Memory B cell (primary cell): ENCODE data around the gene CDC42BPB.

Experiments used
- ATAC-seq: fragments of 150-1000 bp; cut with Tn5 transposase; 2 replicates; pipeline ENCODE4 v1.10.0; 2021; ENCODE audit warnings: low read depth, mild to moderate bottlenecking, moderate library complexity
- DNase-seq, 2 donors: peaks; one replicate each; pipeline ENCODE4 v3.0.0; 2022; ENCODE audit warnings: low spot score in 2 of 2
- H3K27ac Mint-ChIP-seq: one replicate; pipeline ENCODE4 v1.8.0; 2022; ENCODE audit warnings: mild to moderate bottlenecking, moderate library complexity, mixed read lengths
- H3K27me3 Mint-ChIP-seq: one replicate; pipeline ENCODE4 v1.8.0; 2022; ENCODE audit warnings: mixed read lengths
- H3K36me3 Mint-ChIP-seq: one replicate; pipeline ENCODE4 v1.8.0; 2022; ENCODE audit warnings: mild to moderate bottlenecking, mixed read lengths
- H3K4me1 Mint-ChIP-seq: one replicate; pipeline ENCODE4 v1.8.0; 2022; ENCODE audit warnings: mixed read lengths
- H3K4me3 Mint-ChIP-seq: one replicate; pipeline ENCODE4 v1.8.0; 2022; ENCODE audit warnings: mild to moderate bottlenecking, moderate library complexity, mixed read lengths
- H3K9me3 Mint-ChIP-seq: one replicate; pipeline ENCODE4 v1.8.0; 2022; ENCODE audit warnings: mixed read lengths

The CDC42BPB gene

GRCh38 chr14:102939820-102940561 is 117.4 kb downstream of the CDC42BPB start:
- ATAC-seq (no peak), DNase-seq (no peak)
- Mint-ChIP-seq H3K27ac (no peak overlapping the region), H3K36me3 (peaks cover 17% of the 10 kb centered on the region), H3K27me3 (no peaks in the 10 kb centered on the region), H3K4me3 (no peak overlapping the region), H3K9me3 (no peaks in the 10 kb centered on the region), H3K4me1 (peaks cover 16% of the 10 kb centered on the region)

- H3K36me3 Mint-ChIP-seq: peaks cover 17% of the 10 kb centered on the region
- DNase-seq (no peak), ATAC-seq (no peak)
- H3K27me3 Mint-ChIP-seq: no peaks in the 10 kb centered on the region
- H3K4me3 Mint-ChIP-seq: no peak overlapping the region
- H3K9me3 Mint-ChIP-seq: no peaks in the 10 kb centered on the region
- H3K27ac Mint-ChIP-seq: no peak overlapping the region
- H3K4me1 Mint-ChIP-seq: peaks cover 17% of the 10 kb centered on the region
Observed at GRCh38 chr14:102939329-102939728, 118.0 kb downstream of the CDC42BPB start.

GRCh38 chr14:102938191-102938590 is 119.2 kb downstream of the CDC42BPB start:
- Mint-ChIP-seq H3K36me3 (peaks cover 10% of the 10 kb centered on the region), H3K27ac (no peak overlapping the region), H3K9me3 (no peaks in the 10 kb centered on the region), H3K27me3 (no peaks in the 10 kb centered on the region), H3K4me1 (peaks cover 17% of the 10 kb centered on the region), H3K4me3 (no peak overlapping the region)
- no peak for DNase-seq
- no peak for ATAC-seq

GRCh38 chr14:102937331-102938175 is 119.8 kb downstream of the CDC42BPB start:
- ATAC-seq: no peak
- Mint-ChIP-seq H3K9me3 (no peaks in the 10 kb centered on the region), H3K4me1 (peaks cover 17% of the 10 kb centered on the region), H3K27ac (peak overlapping the region; percentile 50), H3K4me3 (no peak overlapping the region), H3K27me3 (no peaks in the 10 kb centered on the region), H3K36me3 (peaks cover 11% of the 10 kb centered on the region)
- no peak for DNase-seq

- H3K27ac Mint-ChIP-seq: no peak overlapping the region
- ATAC-seq: peak; percentile 39
- peaks cover 11% of the 10 kb centered on the region for H3K4me1 Mint-ChIP-seq
- no peaks in the 10 kb centered on the region for H3K9me3 Mint-ChIP-seq
- H3K27me3 Mint-ChIP-seq: no peaks in the 10 kb centered on the region
- no peak overlapping the region for H3K4me3 Mint-ChIP-seq
- H3K36me3 Mint-ChIP-seq: peaks cover 11% of the 10 kb centered on the region
- DNase-seq: no peak
Observed at GRCh38 chr14:102935756-102936155, 121.6 kb downstream of the CDC42BPB start.

GRCh38 chr14:102933618-102934231 is 123.6 kb downstream of the CDC42BPB start:
- no peak overlapping the region for H3K27ac Mint-ChIP-seq

GRCh38 chr14:102932484-102933248 is 124.7 kb downstream of the CDC42BPB start:
- H3K36me3 Mint-ChIP-seq: peaks cover 7% of the 10 kb centered on the region
- no peaks in the 10 kb centered on the region for H3K27me3 Mint-ChIP-seq
- H3K4me1 Mint-ChIP-seq: peaks cover 15% of the 10 kb centered on the region
- ATAC-seq (no peak), DNase-seq (no peak)
- no peaks in the 10 kb centered on the region for H3K9me3 Mint-ChIP-seq
- no peak overlapping the region for H3K27ac Mint-ChIP-seq
- no peak overlapping the region for H3K4me3 Mint-ChIP-seq

More at GRCh38 chr14:102933618-102934231, 123.6 kb downstream of the CDC42BPB start:
- Mint-ChIP-seq H3K27me3 (no peaks in the 10 kb centered on the region), H3K36me3 (peaks cover 7% of the 10 kb centered on the region), H3K4me1 (peaks cover 12% of the 10 kb centered on the region), H3K4me3 (no peak overlapping the region), H3K9me3 (no peaks in the 10 kb centered on the region)
- DNase-seq: no peak
- ATAC-seq: no peak

GRCh38 chr14:102931580-102932285 is 125.6 kb downstream of the CDC42BPB start:
- Mint-ChIP-seq H3K9me3 (no peaks in the 10 kb centered on the region), H3K27me3 (no peaks in the 10 kb centered on the region), H3K27ac (no peak overlapping the region), H3K4me3 (no peak overlapping the region), H3K4me1 (peaks cover 20% of the 10 kb centered on the region), H3K36me3 (peaks cover 4% of the 10 kb centered on the region)
- ATAC-seq: no peak
- DNase-seq: no peak

GRCh38 chr14:102930753-102931579 is 126.4 kb downstream of the CDC42BPB start:
- Mint-ChIP-seq H3K4me1 (peaks cover 18% of the 10 kb centered on the region), H3K36me3 (peaks cover 1% of the 10 kb centered on the region), H3K9me3 (no peaks in the 10 kb centered on the region), H3K27ac (no peak overlapping the region), H3K4me3 (no peak overlapping the region), H3K27me3 (peaks cover under 1% of the 10 kb centered on the region)
- DNase-seq: no peak
- ATAC-seq: no peak

- DNase-seq (no peak), ATAC-seq (peak; percentile 12)
- Mint-ChIP-seq H3K4me1 (peaks cover 16% of the 10 kb centered on the region), H3K27ac (no peak overlapping the region), H3K4me3 (no peak overlapping the region), H3K9me3 (no peaks in the 10 kb centered on the region), H3K36me3 (peaks cover 1% of the 10 kb centered on the region), H3K27me3 (peaks cover 2% of the 10 kb centered on the region)
Observed at GRCh38 chr14:102930138-102930752, 127.1 kb downstream of the CDC42BPB start.

GRCh38 chr14:102929241-102930137 is 127.9 kb downstream of the CDC42BPB start:
- no peak overlapping the region for H3K27ac Mint-ChIP-seq
- no peak for ATAC-seq
- H3K36me3 Mint-ChIP-seq: peaks cover 1% of the 10 kb centered on the region
- H3K27me3 Mint-ChIP-seq: peaks cover 2% of the 10 kb centered on the region
- DNase-seq: no peak
- peak overlapping the region; percentile 43 for H3K4me3 Mint-ChIP-seq
- H3K4me1 Mint-ChIP-seq: peaks cover 13% of the 10 kb centered on the region
- no peaks in the 10 kb centered on the region for H3K9me3 Mint-ChIP-seq
